HG02642 (cell line): ENCODE results near the gene ARHGAP26.

Experiments
- ATAC-seq: cut with Tn5 transposase; IDR thresholded peaks from one replicate; pipeline ENCODE4 v1.9.1; 2021; ENCODE audit warnings: mild to moderate bottlenecking; ENCODE audit not compliant: unreplicated experiment, poor library complexity

ARHGAP26 gene

GRCh38 chr5:143045062-143045461 lies 274.9 kb downstream of the ARHGAP26 start:
- no peak for ATAC-seq

GRCh38 chr5:143046314-143046713 lies 276.1 kb downstream of the ARHGAP26 start:
- ATAC-seq: no peak

- no peak for ATAC-seq
Measured at GRCh38 chr5:143047091-143047490, 276.9 kb downstream of the ARHGAP26 start.

GRCh38 chr5:143050183-143050582 lies 280.0 kb downstream of the ARHGAP26 start:
- no peak for ATAC-seq

DNA sequence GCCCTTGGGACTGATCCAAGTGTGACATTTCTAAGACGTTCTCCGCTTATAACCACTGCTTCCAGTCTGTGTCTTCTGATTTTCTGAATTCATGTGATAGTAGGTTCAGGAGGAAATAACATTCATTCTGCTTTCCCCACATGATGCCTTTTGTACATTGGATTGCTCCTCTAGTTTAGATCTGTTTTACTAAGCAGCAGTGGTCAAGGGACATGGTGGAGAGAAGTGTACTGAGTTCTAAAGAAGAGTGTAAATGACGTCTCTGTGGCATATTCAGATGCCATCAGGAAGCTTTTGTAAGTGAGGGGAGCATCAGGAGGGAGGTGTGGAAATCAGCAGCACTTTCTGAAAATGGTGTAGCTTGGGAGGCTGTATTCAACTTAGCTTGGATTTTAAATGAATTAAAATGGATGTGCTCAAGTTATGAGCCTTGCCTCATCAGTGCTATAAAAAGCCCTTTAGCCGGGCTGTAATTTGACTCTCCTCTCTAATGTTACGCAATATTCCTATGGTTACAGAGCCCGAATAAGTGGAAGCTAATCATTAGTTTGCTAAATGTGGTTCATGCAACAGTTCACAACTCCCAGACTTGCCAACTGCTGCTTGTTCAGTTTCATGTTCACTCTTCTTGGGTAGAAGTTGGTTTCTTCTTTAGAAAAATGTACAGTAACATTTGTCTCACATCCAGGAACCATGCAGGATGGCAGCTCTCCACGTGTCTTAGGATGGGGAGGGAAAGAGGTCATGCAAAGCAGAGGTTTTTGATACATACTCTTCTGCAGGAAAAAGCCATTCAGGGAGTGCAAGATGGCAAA lies 281.3 kb downstream of the ARHGAP26 start:
- ATAC-seq: peak; percentile 20

DNA sequence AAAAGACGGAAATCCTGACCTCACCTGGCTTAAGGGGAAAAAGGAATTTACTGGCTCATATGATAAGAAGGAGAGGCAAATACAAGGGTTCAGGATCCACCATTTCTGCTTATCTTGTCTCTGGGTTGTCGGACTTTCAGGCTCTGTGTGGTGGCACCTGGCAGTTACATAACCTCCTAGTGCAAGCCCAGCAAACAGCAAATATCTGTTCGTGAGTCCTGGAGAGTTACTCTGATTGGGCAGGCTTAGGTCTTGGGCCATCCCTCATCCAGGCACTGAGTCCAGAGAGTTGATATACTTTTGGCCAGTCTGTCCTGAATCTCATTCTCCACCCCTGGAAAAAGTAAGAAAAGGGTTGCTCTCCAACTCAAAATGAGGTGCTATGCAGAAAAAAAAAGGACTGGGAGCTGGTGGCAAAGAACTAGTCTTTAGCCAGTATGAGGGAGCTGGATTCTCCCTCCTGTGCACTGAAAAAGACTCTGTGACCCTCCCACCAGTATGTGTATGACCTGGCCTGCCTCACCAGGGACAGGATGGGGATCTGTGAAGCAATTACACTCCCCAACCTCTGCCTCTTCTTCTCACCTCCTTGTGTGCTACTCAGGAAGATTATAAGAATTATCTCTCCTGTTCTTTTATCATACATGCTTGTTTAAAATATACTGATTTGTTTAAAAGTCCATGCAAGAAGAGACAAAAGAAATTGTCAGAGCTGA lies 282.9 kb downstream of the ARHGAP26 start:
- no peak for ATAC-seq

- no peak for ATAC-seq
Measured at GRCh38 chr5:143053780-143054179, 283.6 kb downstream of the ARHGAP26 start.

DNA sequence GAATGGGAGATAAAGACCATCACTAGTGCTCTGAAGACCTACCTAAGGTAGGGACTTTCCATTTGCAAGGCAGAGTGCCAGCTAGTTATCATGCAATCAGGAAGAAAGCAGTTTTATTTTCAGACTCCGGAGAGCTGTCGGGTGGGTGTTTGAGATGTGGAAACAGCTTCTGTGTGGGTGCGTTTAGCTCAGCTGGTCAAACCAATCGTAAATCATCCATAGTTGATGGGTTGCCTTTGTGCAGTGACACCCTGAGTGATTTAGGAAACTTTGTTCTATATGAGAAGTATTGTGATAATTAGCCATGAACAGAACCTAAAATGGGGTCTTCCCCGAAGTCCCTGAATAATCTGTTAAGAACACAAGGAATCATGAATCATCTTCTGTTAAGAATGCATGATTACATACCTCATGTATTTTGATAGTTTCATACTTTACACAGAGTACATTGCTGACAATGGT lies 284.3 kb downstream of the ARHGAP26 start:
- ATAC-seq: peak; percentile 58

GRCh38 chr5:143055596-143056338 lies 285.6 kb downstream of the ARHGAP26 start:
- ATAC-seq: no peak

DNA sequence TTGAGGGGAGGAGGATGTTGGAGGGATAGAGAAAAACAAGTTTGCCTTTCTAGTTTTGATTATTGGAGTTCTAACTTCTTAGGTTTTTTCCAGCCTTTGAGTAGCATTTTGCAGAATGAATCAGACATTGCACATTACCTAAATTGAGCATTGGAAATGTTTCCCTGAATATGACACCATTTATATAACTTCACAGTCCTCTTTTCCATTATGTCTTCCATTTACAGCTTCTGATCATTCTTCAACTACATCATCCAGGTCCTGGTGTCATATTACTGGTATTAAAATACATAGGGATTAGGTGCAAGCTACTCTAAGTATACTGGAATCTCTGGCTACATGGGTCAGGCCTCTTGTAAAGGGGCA lies 286.1 kb downstream of the ARHGAP26 start:
- no peak for ATAC-seq

DNA sequence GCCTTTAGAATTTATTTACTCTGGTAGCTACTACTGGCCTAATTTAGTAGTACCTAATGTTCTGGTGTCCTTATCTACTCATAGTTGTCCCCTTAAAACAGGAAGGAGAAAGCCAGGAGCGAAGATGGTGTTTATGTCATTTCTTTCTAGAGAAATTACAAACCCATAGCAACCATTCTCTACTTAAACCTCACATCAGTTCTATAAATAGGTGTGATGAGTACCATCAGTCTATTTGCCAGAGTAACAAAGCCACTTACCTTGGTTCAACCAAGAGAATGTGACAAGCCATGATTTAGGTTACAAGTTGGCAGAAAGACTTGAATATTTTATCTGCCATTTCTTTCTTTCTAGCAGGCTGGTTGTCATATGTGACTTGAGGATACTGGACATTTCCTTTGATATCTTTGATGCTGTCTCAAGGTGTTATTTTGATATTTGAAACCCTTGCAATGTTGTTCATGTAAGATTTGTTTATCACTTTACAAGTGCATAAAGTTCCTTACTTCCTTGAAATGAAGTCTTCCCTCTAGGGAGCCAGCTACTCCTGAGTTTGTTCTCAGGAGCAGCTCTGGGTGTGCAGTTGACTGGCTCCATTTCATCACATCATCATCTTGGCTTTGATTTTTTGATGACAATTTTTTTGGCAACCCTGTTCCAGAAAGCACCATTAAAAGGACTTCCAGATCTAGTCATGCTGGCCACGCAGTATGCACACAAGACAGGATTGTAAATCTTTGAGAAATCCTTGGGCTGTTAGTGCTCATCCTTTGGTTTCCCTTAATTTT lies 286.8 kb downstream of the ARHGAP26 start:
- peak; percentile 27 for ATAC-seq

DNA sequence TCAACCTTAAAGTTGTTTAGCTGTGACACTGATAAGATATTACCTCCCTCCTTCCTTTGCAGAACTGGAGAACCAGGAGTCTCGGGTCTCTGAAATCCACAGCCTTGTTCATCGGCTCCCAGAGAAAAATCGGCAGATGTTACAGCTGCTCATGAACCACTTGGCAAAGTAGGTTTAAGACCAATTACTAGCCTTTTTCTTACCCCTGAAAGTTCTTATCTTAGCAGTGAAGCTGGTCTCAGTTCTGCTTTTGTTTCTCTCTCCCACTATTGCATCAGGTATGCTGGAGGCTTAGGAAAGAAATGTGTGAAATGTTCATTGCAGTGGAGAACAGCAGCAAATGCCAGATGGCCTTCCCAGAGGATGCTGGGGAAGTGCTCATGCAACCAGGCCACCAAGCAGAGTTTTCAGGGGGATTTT lies 287.4 kb downstream of the ARHGAP26 start:
- peak; percentile 44 for ATAC-seq

DNA sequence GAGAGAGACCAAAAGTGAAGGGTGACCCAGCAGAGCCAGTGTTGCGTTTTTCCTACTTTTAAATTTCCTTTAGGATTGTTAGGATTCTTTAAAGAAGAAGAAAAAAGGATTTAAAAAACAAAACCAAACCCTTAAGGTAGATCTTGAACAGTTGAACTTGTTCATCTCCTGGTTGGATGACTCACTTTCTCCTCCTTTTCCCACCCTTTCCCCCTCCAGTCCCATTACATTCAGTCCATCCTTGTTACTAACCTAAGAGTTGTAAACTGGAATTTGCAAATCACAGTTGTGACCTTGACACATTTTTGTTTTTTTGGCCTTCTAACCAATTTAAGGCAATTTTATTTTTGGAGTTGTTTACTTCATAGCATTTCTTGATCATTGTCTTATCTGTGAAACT lies 289.2 kb downstream of the ARHGAP26 start:
- no peak for ATAC-seq

- ATAC-seq: no peak
Measured at GRCh38 chr5:143059976-143060765, 290.0 kb downstream of the ARHGAP26 start.

DNA sequence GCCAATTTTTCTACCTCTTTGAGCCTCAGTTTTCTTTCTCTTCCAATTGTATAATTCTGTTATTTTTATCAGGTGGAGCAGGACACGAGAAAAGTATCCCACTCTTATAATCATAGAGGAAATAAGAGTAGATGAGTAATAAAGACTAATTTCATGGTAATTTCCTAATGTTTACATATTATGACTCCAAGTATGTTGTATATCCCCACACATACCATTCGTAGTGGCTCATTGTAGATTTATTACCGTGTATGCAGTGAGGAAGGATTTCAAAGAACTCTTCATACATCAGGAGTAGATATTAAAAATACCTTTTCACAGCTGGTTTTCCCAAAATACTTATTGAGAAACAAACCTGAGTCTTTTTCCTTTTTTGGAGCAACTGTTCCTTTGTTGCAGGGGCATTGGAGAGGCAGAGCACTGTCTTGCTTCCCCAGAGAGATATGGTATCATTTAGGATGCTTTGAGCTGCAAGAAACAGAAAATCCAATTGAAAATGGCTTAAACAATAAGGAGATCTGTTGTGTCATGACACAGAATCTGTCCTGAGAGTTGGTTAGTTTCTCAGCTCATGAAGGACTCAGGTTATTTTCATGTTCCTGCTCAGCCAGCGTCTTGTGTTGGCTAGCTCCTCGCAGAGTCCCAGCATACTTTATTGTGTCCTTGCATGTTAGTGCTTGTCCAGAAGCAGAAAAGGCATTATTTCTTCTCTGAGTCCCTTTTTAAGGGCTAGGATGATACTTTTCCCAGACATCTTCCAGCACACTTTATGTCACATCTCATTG lies 291.2 kb downstream of the ARHGAP26 start:
- ATAC-seq: no peak

GRCh38 chr5:143062379-143062778 lies 292.2 kb downstream of the ARHGAP26 start:
- ATAC-seq: no peak

- no peak for ATAC-seq
Measured at GRCh38 chr5:143063175-143063970, 293.2 kb downstream of the ARHGAP26 start.

DNA sequence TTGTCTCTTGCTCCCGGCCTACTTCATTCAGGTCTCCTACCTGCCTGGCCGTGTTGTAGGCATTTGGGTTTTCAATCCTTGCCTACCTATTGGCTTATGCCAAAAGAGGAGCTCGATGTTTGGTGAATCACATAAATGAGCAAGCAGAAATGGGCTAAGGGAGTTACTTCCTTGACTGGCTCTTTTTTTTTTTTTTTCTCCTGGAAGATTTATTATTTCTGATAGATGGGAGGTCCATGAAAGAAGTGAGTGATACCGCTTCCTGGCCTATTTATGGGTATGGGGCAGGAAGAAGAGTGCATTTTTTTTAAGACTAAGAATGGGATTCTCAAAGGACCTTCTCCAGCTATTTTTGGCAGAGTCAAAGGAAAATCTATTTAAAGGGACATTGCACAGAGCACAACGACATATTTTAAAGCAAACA lies 294.1 kb downstream of the ARHGAP26 start:
- no peak for ATAC-seq
